NT2/D1 (cell line): ENCODE measurements around the gene H2BK1.

Experiments
- SUZ12 ChIP-seq: IDR thresholded peaks from 2 replicates; pipeline ENCODE4 v1.6.1; 2011; ENCODE audit not compliant: insufficient read length, insufficient read depth; ENCODE audit errors: extremely low read depth
- YY1 ChIP-seq: IDR thresholded peaks from 2 replicates; pipeline ENCODE4 v1.6.1; 2011; ENCODE audit not compliant: insufficient read length, insufficient read depth
- ZNF274 ChIP-seq: IDR thresholded peaks from 2 replicates; pipeline ENCODE4 v1.6.1; 2011; ENCODE audit warnings: mild to moderate bottlenecking, low read depth, low read length

DNA sequence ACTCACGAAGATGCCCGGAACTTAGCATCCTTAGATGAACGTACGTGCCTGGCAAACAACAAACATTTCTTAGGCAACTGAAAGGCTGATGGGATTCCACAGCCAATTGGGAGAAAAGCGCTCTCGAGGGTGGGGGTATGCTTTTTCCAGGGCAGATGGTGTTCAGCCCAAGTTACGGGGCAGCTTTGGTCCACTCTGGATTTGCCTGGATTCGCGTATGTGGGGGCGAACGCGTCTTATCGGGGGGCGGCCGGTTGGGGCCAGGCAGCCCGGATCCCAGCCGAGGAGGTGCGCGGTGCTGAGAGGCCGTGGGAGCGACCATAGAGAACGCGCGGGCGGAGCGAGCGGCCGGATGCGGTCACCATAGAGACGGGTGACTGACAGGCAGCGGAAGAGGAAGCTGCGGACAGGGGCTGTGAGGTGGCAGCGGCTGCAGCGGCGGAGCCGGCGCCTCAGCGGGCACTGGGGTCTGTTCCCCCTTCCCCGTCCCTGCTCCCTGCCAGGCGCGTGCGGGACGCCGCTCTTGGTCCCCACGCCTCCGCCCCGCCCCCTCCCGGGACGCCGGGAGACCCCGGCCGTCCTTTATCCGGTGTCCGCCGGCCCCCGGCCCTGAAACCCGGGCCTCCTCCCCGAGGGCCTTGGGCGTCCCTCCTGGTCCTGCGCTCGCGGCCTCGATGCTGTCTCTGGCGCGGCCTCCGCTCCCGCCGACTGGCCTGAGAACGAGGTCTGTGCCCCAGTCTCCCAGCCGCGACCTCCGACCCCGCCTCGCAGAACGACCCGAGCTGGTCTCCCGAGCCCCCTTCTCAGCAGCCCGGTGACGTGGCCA lies 22.0 kb upstream of the H2BK1 start, which contains the start of gene CHPF2:
- TF ChIP-seq ZNF274 (no peak), YY1 (no peak), SUZ12 (no peak)
